Glomerular endothelial cell (primary cell): ENCODE results near the gene COPE. TPM values are rescaled to one million over a fixed set of nuclear protein-coding genes. Genes with fewer than 3 reads are reported as not detected.

ENCODE experiments used
- DNase-seq: peaks from one replicate; pipeline ENCODE4 v3.0.0-alpha.2; 2011; ENCODE audit warnings: low read depth, low spot score; ENCODE audit errors: extremely low read depth
- total RNA-seq: library from RNA; depleted of rRNA; stranded (reverse); fragments of >200 nt; gene quantifications from 2 replicates; pipeline ENCODE4 v1.2.3, GENCODE V29; 2015

Gene COPE
- total RNA-seq, 1 donor from 2014 or later, result 311 TPM

DNA sequence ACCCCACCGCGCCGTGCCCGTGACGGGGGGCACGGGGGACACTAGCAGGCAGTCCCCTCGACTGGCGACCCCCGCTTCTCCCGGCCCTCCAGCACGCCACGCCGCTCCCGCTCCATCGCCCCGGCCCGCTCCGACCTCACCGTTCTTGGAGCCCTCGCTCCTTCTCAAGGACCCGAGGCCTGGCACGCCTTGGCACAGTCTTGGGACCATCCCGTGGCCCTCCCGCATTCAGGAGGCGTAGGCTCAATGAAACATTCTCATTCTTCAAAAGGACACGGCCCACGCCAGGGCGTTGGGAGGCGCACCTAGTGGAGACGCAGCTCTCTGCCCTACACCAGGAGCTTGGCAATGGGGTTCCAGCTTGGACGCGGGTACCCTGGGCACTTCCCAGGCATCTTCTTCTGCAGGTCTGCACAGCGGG is 22.8 kb downstream of the COPE start:
- no peak for DNase-seq

DNA sequence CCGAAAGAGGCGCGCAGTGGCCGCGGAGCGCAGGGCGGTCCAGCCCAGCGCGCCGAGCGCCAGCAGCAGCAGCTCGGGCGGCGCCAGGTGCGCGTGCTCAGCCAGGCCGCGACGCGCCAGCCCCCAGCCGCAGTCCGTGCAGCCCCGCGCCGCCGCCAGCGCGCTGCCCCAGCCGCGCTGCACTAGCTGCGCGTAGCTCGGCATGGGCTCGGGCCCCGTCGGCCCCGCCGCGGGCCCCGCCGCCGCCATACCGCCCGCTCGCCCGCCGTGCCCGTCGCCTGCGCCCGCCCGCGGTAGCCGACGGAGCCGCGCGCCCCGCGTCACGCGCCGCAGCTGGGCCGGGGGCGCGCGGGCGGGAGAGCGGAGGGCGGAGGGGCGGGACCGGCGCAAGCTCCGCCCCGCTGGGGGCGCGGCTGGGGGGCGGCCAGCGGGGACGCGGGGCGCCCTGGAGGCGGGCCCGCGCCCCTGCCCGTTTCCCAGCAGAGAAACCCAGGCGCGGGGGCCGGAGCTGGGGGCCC is 23.3 kb downstream of the COPE start, which contains the start of gene CERS1:
Gene CERS1 (minus strand): TSS at position 335 of the 518 bp plus-strand sequence. CDS start 86 bp downstream, at position 249.
- DNase-seq, result no peak

DNA sequence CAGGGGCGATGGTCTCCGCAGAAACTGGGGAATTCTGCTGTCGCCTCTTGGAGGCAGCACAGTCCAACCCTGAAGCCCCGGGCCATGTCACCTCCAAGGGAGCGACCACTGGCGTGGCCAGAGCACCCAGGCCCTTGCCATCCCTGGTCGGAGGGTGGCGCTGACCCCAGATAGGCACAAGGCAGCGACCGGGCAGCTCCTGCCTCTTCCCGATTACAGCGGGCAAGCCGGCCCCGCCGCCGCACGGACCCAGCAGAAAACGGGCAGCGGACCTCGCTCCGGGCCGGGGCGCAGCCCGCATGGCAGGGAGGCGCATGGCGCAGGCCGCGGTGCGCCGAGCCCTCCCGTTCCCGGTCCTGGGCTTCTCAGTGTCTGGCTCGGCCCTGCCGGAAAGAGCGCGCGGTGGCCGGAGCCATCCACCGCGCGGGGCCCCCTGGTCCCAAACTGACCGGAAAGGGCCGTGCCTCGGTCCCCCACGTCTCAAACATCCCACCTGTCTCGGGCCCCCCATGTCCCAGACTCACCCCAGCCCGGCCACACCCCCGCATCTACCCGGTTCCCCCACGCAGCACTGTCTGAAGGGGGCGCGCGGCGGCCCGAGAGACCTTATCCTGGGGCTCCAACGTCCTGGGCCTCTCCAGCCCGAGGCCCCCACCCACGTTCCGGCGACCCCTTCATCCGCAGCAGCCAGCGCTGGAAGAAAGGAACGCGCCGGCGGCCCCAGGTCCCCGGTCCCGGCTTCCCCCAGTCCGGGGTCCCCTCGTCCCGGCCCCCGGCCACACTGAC is 24.0 kb downstream of the COPE start:
- no peak for DNase-seq

DNA sequence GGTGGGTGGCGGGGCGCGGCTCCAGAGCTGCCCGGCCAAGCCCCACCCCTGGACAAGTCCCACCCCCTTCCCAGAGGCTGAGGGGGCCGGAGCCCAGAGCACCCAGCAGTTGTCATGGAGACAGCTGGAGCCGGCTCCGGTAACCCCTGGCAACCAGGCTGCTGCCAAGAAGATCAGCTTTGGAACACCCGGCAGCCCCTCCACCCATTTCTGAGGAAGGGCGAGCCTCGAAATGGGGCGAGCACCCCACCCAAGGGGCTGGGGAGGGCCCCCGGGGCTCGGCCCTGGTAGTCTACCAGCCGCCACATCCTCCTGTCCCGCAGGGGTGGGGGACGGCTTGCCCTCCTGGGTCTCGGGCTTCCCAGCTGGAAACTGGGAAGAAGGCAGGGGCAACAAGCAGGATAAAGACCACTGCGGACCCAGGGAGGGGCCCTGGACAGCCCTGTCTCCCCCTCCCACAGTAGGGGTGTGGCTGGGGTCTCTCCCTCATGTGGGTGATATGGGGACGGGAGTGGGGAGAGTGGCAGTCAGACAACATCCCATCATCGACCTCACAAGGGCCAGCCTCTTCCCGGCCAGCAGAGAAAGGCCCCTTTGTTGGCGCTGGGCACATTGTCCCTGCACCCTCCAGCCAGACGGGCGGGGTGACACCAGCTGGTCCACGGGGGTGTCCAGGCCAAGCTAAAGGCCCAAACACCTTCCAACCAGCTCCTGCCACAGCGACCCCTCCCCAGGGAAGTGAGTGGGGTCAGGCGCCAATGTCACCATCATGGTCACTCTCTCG is 24.7 kb downstream of the COPE start:
- no peak for DNase-seq

DNA sequence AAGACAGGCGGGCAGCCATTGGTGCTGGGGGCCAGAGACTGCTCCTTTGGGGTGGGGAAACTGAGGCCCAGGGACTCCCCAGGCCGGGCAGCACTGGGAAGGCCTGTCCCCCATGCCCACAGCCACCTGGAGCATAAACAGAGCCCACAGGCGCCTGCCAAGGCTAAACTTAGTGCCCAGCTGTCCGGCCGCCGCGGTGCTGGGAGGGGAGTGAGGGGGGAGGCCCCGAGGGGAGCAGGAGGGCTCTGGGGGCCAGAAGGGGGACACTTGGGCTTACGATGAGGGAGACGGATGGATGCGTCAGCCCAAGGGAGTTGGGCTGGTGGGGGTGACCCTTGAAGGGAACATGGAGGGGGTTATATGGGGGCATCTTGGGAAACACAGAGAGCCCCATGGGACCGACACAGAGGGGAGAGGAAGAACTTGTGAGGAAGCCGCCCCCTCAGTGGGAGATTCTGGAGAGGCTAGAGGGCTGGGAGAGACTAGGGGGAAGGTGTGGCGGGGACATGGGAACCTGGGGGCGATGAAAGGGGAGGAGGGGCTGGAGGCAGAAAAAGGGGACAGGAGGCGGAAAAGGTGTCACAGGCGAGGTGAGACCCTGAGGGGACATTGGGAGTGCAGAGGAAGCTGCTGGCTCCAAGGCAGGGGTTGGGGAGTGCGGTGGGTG is 25.5 kb downstream of the COPE start:
- DNase-seq, result no peak

DNA sequence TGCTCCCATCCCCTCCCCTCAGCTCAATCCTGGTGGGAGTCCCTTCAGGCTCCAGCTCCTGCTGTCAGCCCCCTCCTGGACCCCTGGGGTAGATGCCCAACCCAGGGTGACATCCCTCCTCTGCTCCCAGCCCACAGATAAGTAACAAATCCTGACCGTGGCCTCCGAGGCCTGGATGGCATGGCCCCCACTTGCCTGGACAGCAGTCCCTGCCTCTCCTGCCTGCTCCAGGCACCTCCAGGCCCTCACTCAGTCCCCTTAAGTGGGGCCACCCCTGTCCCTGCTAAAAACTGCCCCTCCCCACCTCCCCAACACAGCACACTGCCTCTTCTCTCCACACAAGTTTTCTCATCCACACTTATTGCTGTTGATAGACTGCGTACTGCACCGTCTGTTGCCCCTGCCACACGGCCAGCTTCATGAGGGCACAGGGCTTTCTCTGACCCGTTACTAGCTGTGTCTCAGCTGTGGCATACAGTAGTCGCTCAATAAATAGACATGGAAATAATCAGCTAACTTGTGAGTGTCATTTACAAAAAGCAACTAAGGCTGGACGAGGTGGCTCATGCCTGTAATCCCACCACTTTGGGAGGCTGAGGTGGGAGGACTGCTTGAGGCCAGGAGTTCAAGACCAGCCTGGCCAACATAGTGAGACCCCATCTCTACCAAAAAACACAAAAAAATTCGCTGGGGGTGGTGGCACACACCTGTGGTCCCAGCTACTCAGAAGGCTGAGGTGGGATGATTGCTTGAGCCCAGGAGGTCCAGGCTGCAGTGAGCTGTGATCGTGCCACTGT is 29.0 kb downstream of the COPE start:
- no peak for DNase-seq

DNA sequence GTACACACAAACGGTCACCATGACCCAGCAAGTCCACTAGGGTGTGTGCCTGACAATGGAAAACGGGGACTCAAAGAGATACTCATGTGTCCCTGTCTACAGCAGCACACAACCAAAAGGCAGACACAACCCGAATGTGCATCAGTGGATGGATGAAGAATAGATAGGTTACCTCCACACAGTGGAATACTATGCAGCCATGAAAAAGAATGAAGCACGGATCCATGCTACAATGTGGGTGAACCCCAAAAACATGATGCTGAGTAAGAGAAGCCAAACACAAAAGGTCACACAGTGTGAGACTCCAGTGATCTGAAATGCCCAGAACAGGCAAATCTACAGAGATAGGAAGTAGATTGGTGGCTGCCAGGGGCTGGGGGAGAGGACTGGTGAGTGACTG is 32.2 kb downstream of the COPE start:
- DNase-seq, result no peak

DNA sequence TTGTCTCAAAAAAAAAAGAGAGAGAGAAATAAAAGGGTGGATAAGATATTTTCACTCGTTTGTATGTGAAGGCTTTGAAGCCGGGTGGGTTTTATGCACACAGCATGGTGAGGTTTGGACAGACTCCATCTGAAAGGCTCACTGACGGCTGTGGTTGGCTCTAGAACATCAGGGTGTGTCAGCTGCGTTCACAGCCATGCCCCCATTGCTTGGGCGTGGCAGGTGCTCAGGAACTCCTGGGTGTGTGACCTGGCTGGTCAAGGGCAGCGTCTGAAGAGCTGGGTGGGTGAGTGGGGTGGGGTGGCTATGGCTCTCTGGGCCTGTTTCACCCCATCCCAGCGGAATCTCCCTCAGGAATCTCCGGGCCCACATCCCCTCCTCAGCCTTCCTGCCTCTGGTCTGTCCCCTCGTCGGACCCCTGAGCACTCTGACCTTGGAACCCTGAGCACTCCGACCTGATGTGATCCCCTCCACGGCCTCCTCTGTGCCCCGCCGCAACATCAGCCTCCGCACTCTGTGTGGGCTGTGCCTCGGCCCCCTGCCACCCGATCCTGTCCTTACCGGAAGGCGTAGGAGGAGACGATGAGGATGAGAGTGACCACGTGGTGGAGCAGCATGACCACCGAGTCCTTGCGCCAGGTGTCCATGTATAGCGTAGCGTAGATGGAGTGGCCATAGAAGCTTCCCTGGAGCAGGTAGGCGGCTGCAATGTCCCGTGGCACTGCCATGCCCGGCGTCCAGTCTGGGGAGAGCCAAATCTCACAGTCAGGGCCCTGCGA is 35.5 kb downstream of the COPE start:
- DNase-seq, result no peak

DNA sequence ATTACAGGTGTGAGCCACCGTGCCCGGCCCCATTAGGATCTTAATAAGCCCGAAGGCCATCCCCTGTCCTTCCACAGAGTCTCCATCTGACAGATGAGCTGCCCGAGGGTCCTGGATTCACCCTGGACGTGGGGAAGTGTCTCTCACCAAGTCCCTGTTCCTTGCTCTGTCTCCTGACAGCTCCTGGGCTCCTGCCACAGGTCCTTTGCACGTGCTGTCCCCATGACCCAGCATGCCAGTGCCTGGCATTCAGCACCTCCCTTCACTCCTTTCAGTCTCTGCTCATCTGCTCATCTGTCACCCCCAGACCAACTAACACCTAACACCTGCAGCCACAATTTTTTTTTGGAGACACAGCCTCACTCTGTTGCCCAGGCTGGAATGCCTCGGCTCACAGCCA is 37.7 kb downstream of the COPE start:
- no peak for DNase-seq

DNA sequence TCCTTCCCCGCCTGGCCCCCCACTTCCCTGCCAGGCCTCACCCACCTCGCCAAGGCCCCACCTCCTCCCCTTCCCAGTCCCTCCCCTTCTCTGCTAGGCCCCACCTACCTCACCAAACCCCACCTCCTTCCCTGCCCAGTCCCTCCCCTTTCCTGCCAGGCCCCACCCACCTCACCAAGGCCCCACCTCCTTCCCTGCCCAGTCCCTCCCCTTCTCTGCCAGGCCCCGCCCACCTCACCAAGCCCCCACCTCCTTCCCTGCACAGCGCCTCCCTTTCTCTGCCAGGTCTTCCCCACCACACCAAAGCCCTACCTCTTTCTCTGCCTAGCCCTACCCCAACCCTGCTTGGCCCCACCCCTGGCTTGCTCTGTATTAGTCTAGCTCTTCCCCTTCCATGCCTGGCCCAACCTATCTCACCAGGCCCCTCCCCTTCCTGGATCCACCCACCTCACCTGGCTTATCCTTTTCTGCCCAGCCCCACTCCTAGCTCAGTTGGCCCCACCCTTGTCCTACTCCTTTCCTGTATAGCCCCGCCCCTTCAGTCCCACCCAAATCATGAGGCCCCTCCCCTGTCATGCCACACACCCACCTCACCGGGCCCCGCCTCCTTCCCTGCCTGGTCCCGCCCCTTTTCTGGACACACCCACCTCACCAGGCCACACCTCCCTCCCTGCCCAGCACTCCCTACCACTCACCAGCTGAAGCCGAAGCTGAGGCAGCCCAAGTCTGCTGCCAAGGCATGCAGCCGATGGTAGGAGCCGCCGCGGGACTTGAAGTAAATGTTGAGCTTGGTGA is 39.4 kb downstream of the COPE start:
- DNase-seq, result no peak

DNA sequence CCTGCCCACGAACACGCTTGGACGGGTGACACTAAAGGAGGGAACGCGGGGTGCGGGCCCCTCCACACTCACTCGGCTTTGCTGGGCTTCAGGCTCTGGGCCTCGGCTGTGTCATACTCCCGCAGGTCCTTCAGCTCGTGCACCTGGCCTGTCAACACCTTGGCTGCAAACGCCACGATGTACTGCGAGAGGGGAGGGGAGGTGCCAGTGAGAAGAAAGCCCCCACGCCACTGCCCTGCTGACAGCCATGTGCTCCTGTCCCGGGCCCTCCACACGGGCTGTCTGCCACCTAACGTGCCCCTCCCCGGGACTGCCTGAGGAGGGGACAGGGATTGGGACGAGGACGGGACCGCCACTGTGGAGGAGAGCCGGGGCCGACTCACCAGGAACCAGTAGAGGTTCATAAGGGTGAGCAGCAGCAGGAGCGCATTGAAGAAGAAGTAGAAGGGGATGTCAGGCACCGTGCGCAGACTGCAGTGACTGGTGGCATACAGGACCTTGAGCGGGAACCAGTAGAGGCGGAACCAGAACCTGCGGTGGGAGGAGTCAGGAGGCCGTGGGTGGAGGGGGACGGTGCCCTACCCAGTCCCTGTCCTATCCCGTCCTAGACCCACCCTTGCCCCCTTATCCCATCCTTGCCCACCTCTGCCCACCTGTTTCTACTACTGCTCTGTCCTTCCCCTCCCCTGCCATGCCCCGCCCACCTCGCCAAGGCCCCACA is 40.2 kb downstream of the COPE start:
- DNase-seq, result no peak

DNA sequence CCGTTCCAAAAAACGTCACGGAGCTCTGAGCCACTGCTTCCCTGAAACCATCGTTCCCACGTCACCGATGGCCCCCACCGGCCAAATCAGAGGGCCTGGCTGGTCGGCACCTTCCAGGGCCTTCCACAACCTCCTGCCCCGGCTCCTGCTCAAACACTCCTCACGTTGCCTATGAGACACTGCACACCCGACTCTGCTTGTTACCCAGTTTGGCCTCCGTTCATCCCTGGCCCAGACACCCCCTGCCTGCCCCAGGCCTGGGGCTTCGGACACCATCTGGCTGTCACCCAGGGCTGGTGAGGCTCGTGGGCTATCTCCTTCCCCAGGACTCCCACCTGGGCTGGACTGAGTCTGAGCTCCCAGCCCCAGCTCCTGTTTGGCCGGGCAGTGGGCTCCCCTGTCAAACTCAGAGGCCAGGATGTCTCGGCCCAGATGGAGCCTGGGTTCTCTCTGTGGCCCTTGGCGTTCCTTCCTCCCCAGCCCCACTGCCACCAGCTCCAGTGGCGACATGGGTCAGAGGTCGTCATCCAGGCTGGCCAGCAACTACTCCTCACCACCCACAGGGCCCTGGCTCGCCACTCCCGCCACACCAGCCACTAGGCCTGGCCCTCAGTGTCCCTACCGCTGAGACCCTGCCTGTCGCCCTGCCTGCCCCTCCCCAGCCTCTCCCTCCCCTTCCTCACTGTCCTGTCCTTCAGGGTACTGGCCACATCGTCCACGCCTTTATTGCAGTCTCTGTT is 41.0 kb downstream of the COPE start:
- DNase-seq, result no peak

DNA sequence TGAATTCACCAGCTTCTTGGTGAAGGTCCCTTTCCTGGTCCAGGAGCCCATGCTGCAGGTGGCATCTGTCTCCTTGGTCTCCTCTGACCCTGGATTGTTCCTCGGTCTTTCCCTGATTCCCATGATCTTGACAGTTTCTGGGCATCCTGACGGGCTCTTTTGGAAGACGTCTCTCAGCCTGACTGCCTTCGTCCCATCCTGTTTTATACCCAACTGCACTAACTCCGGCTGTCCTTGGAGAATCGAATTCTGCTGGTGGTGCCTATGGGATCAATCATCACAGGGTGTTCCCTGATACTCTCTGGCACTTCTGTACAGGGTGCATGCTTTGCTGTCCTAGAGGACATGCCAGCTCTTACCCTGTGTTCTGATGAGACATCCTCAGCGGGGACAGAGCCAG is 42.3 kb downstream of the COPE start:
- DNase-seq, result no peak

DNA sequence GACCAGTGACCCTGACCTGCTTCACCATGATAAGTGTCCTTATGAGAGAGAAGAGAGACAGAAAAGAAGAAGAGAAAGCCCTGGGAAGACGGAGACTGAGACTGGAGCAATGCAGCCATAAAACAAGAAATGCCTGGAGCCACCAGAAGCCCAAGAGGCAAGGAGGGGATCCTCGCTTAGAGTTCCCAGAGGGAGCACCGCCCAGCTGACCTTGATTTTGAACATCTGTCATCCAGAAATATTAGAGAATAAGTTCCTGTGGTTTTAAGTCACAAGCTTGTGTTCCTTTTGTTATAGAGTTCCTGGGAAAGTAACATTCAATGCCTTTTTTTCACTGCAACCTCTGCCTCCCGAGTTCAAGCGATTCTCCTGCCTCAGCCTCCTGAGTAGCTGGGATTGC is 43.5 kb downstream of the COPE start:
- DNase-seq, result no peak

DNA sequence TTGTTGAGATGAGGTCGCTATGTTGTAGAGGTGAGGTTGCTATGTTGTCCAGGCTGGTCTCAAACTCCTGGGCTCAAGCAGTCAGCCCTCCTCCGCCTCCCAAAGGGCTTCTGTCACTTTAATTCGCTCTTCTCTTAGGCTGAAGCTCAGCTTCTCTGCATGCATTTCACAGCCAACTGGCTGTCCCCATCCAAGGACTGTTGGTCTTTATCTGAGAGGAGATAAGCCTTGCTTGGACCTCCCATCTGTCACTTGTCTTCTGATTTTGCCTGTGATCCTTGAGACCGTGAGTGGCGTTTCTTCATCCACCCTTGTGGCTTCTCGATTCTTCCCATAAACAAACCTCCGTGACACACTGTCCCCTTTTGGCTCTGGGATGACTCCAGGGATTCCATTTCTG is 47.6 kb downstream of the COPE start:
- DNase-seq, result no peak

DNA sequence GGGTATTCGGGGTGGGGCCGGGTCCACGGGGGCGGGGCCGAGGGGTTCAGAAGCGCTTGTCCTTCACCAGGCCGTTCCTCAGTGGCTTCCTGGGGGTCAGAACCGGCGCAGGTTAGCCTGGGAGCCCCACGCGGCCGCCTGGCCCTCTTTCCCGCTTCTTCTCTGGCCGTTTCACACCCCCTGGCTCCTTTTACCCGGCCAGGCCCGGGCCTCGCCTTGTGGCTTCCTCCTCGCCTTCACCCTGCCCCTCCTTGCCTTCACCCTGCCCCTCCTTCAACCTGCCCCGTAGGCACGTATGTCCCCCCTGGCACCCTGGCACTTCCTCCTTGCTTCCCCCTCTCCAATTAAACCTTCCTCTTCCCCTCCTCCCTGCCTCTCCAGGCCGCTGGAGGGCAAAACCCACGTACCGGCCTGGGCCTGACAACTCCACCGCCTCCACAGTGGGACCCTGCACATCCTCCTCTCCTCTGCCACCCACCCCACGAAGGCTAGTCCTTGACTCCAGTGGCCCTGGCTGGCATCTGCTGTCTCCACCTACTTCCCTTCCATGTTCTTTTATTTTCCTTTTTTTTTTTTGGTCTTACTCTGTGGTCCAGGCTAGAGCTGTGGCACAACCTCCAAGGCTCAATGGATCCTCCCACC is 48.5 kb downstream of the COPE start:
- no peak for DNase-seq
